HCT116 (cell line): ENCODE data around the gene NPB. TPM values are rescaled to one million over a fixed set of nuclear protein-coding genes. Genes with fewer than 3 reads are reported as not detected.
A peak's percentile ranks its signal among the peaks of the same experiment; 100 is the strongest.

Experiments
- ATAC-seq: fragments of 200-7000 bp; cut with Tn5 transposase; 2 replicates; pipeline ENCODE4 v1.9.1; 2020; ENCODE audit warnings: mild to moderate bottlenecking, moderate library complexity
- BruUV-seq: library from RNA; stranded (reverse); fragments of 400-500 nt; replicated peaks from 2 replicates; lab custom pipeline; 2021; lab: Mats Ljungman, UMichigan
- CTCF ChIA-PET: fragments of 300-600 bp; sonication (Branson Sonifier 250); formaldehyde crosslinking; loops from one replicate; lab custom pipeline; 2021; ENCODE audit warnings: antibody characterized with exemption; lab: Charles Lee
- POLR2A ChIA-PET: fragments of 300-600, 350-600 bp; sonication (Branson Sonifier 250); formaldehyde crosslinking; loops from one replicate; lab custom pipeline; 2021; ENCODE audit warnings: antibody characterized with exemption; lab: Charles Lee
- RAD21 ChIA-PET, 2 experiments: fragments of 300-600 bp; sonication (Branson Sonifier 250); formaldehyde crosslinking; loops; one replicate each; lab custom pipeline; 2023; ENCODE audit warnings: low total read pairs in 2 of 2; ENCODE audit not compliant: uncharacterized antibody in 2 of 2, unreplicated experiment in 2 of 2, low non-redundant PET in 1 of 2; lab: Charles Lee
- DNase-seq: peaks from one replicate; pipeline ENCODE4 v3.0.0-alpha.2; 2010; ENCODE audit warnings: low read depth, low spot score
- H2AFZ ChIP-seq: fragments of 200-600 bp; shearing (Covaris generic), sonication (generic); 2 replicates; pipeline ENCODE4 v1.6.1; 2017; ENCODE audit warnings: low read depth, mixed run types, mixed read lengths, antibody characterized with exemption, low read length; ENCODE audit not compliant: poor library complexity, severe bottlenecking
- H3K27ac ChIP-seq: 2 replicates; pipeline ENCODE4 v1.5.1; 2012; ENCODE audit warnings: low read depth, low read length
- H3K27me3 ChIP-seq: fragments of 200-600 bp; sonication (generic); 2 replicates; pipeline ENCODE4 v1.6.1; 2016; ENCODE audit warnings: mixed run types, low read length, mixed read lengths; ENCODE audit not compliant: insufficient read depth
- H3K36me3 ChIP-seq, 2 experiments: fragments of 200-500 bp in 1 of 2; fragments of 200-600 bp in 1 of 2; sonication (Bioruptor generic) in 1 of 2; sonication (generic) in 1 of 2; 2 replicates each; pipeline versions ENCODE4 v1.5.1 to v1.6.1; 2014 to 2016; ENCODE audit warnings: low read length in 2 of 2, inconsistent platforms in 1 of 2, mixed read lengths in 1 of 2, mixed run types in 1 of 2; ENCODE audit not compliant: insufficient read depth in 2 of 2, control insufficient read depth in 1 of 2
- H3K4me1 ChIP-seq, 2 experiments: fragments of 200-600 bp in 1 of 2; sonication (generic) in 1 of 2; 2 replicates each; pipeline versions ENCODE4 v1.5.1 to v1.6.1; 2012 to 2017; ENCODE audit warnings: low read length in 2 of 2, inconsistent platforms in 1 of 2, mild to moderate bottlenecking in 1 of 2, mixed read lengths in 1 of 2, mixed run types in 1 of 2, moderate library complexity in 1 of 2; ENCODE audit not compliant: insufficient read depth in 2 of 2, control insufficient read depth in 1 of 2
- H3K4me2 ChIP-seq: fragments of 200-600 bp; sonication (generic); 2 replicates; pipeline ENCODE4 v1.6.1; 2017; ENCODE audit warnings: mixed run types, low read length, mixed read lengths
- H3K4me3 ChIP-seq, 2 experiments: fragments of 200-600 bp in 1 of 2; sonication (generic) in 1 of 2; replicated peaks in 1 of 2; 2 replicates each; pipeline ENCODE4 v1.5.1; 2011 to 2016; ENCODE audit warnings: low read length in 2 of 2, control low read depth in 1 of 2, low read depth in 1 of 2, mild to moderate bottlenecking in 1 of 2, mixed read lengths in 1 of 2, mixed run types in 1 of 2
- H3K79me2 ChIP-seq: fragments of 200-600 bp; sonication (generic); 2 replicates; pipeline ENCODE4 v1.6.1; 2017; ENCODE audit warnings: mild to moderate bottlenecking, mixed run types, low read length, moderate library complexity, mixed read lengths; ENCODE audit not compliant: insufficient read depth
- H3K9ac ChIP-seq: fragments of 200-600 bp; sonication (generic); 2 replicates; pipeline ENCODE4 v1.6.1; 2016; ENCODE audit warnings: low read length, mixed read lengths
- H3K9me2 ChIP-seq: fragments of 200-600 bp; sonication (generic), shearing (Covaris generic); 2 replicates; pipeline ENCODE4 v1.6.1; 2017; ENCODE audit warnings: mixed run types, mild to moderate bottlenecking, moderate library complexity; ENCODE audit not compliant: insufficient read depth
- H3K9me3 ChIP-seq, 2 experiments: fragments of 200-500 bp in 1 of 2; fragments of 200-600 bp in 1 of 2; sonication (Bioruptor generic) in 1 of 2; sonication (generic) in 1 of 2; 2 replicates each; pipeline ENCODE4 v1.6.1; 2014 to 2017; ENCODE audit warnings: low read length in 2 of 2, mixed read lengths in 2 of 2, inconsistent platforms in 1 of 2, low read depth in 1 of 2, mild to moderate bottlenecking in 1 of 2, mixed run types in 1 of 2, moderate library complexity in 1 of 2; ENCODE audit not compliant: control insufficient read depth in 1 of 2, insufficient read depth in 1 of 2
- H4K20me1 ChIP-seq: fragments of 200-600 bp; sonication (generic), shearing (Covaris generic); 2 replicates; pipeline ENCODE4 v1.6.1; 2017; ENCODE audit warnings: mixed run types, mild to moderate bottlenecking, moderate library complexity; ENCODE audit not compliant: insufficient read depth
- CBX3 ChIP-seq: IDR thresholded peaks from 2 replicates; pipeline ENCODE4 v1.6.1; 2012; ENCODE audit warnings: low read depth
- CEBPB ChIP-seq: IDR thresholded peaks from 2 replicates; pipeline ENCODE4 v1.6.1; 2012; ENCODE audit warnings: low read depth
- CTCF ChIP-seq, 3 experiments: fragments of 200-600 bp in 1 of 3; sonication (generic) in 1 of 3; IDR thresholded peaks in 2 of 3; conservative IDR thresholded peaks in 1 of 3; 2 replicates each; pipeline ENCODE4 v1.5.1; 2012 to 2017; ENCODE audit warnings: low read depth in 2 of 3, low read length in 2 of 3, antibody characterized with exemption in 1 of 3, borderline replicate concordance in 1 of 3, control low read depth in 1 of 3, mild to moderate bottlenecking in 1 of 3, mixed read lengths in 1 of 3, mixed run types in 1 of 3, moderate library complexity in 1 of 3; ENCODE audit not compliant: insufficient read depth in 1 of 3
- EGR1 ChIP-seq: IDR thresholded peaks from 2 replicates; pipeline ENCODE4 v1.6.1; 2012; ENCODE audit warnings: low read depth
- ELF1 ChIP-seq: IDR thresholded peaks from 2 replicates; pipeline ENCODE4 v1.6.1; 2012; ENCODE audit warnings: low read depth, borderline replicate concordance
- EZH2 ChIP-seq: fragments of 200-600 bp; sonication (generic); IDR thresholded peaks from 2 replicates; pipeline ENCODE4 v1.6.1; 2017; ENCODE audit warnings: antibody characterized with exemption, mixed run types
- EZH2phosphoT487 ChIP-seq: fragments of 200-600 bp; IDR thresholded peaks from 2 replicates; pipeline ENCODE4 v1.6.1; 2018; ENCODE audit warnings: antibody characterized with exemption, borderline replicate concordance
- FOSL1 ChIP-seq: IDR thresholded peaks from 2 replicates; pipeline ENCODE4 v1.6.1; 2012; ENCODE audit warnings: low read depth
- MAX ChIP-seq: IDR thresholded peaks from 2 replicates; pipeline ENCODE4 v1.6.1; 2012
- POLR2A ChIP-seq: IDR thresholded peaks from 2 replicates; pipeline ENCODE4 v1.7.0; 2011; ENCODE audit warnings: borderline replicate concordance; ENCODE audit not compliant: insufficient read depth, insufficient read length; ENCODE audit errors: extremely low read depth
- POLR2AphosphoS5 ChIP-seq: IDR thresholded peaks from 2 replicates; pipeline ENCODE4 v1.6.1; 2011; ENCODE audit warnings: mild to moderate bottlenecking, low read depth, low read length, moderate library complexity
- RAD21 ChIP-seq: IDR thresholded peaks from 2 replicates; pipeline ENCODE4 v1.6.1; 2012; ENCODE audit warnings: low read depth, mild to moderate bottlenecking
- SIN3A ChIP-seq: IDR thresholded peaks from 2 replicates; pipeline ENCODE4 v1.6.1; 2012; ENCODE audit warnings: low read depth
- SP1 ChIP-seq: IDR thresholded peaks from 2 replicates; pipeline ENCODE4 v1.6.1; 2012; ENCODE audit warnings: low read depth
- TCF7L2 ChIP-seq: IDR thresholded peaks from 2 replicates; pipeline ENCODE4 v1.7.0; 2011; ENCODE audit warnings: borderline replicate concordance, inconsistent platforms; ENCODE audit not compliant: insufficient read depth, insufficient read length; ENCODE audit errors: extremely low read depth
- YY1 ChIP-seq: IDR thresholded peaks from 2 replicates; pipeline ENCODE4 v1.6.1; 2011; ENCODE audit warnings: low read length, low read depth, moderate library complexity, mild to moderate bottlenecking; ENCODE audit not compliant: insufficient replicate concordance; ENCODE audit errors: extremely low read depth
- ZFX ChIP-seq: fragments of 450-650 bp; IDR thresholded peaks from 2 replicates; pipeline ENCODE4 v1.6.1; 2017
- ZNF274 ChIP-seq: fragments of 200-500 bp; sonication (Bioruptor generic); IDR thresholded peaks from 2 replicates; pipeline ENCODE4 v1.6.1; 2014; ENCODE audit warnings: mild to moderate bottlenecking, low read depth, low read length, inconsistent platforms
- intact Hi-C: fragments of 100-400 bp; cut with micrococcal nuclease; formaldehyde crosslinking; loops from 2 replicates; pipeline ENCODE4 v1.10.0; 2022
- total RNA-seq: library from RNA; stranded (reverse); gene quantifications from one replicate; pipeline ENCODE4 v1.2.1, GENCODE V29; 2021; ENCODE audit not compliant: unreplicated experiment
- TF ChIP-seq, protein P1 (sequence below): IDR thresholded peaks from 2 replicates; pipeline ENCODE4 v1.6.1; 2012; ENCODE audit warnings: low read depth

NPB gene
- total RNA-seq, 1 experiment from 2014 or later, result 1.2 TPM

GRCh38 chr17:81928544-81929252, 26.7 kb downstream of the NPB start:
- peak overlapping the region; percentile 83 for H3K9ac ChIP-seq
- H3K4me2 ChIP-seq, result peak overlapping the region; percentile 95
- peak; percentile 7 for ATAC-seq
- H3K9me2 ChIP-seq, result no peaks in the 10 kb centered on the region
- TF ChIP-seq EGR1, result no peak
- no peak for TF ChIP-seq CBX3
- no peak for TF ChIP-seq CEBPB
- TF ChIP-seq EZH2phosphoT487, result no peak
- no peak for TF ChIP-seq SP1
- no peak for TF ChIP-seq ZNF274
- TF ChIP-seq SIN3A, result no peak
- TF ChIP-seq TCF7L2, result no peak
- no peak for TF ChIP-seq FOSL1
- TF ChIP-seq POLR2A, result no peak
- no peak for TF ChIP-seq MAX
- no peak for TF ChIP-seq ZFX
- no peak for TF ChIP-seq EZH2
- TF ChIP-seq POLR2AphosphoS5, result no peak
- TF ChIP-seq CTCF (IDR thresholded peaks at IDR 0.05 in 2 of 3, conservative IDR thresholded peaks at IDR 0.05 in 1 of 3; ENCODE audit: borderline replicate concordance in 1 of 3, insufficient read depth in 1 of 3, low read depth in 2 of 3, low read length in 2 of 3), result no peak
- TF ChIP-seq YY1, result no peak
- TF ChIP-seq, protein P1, sequence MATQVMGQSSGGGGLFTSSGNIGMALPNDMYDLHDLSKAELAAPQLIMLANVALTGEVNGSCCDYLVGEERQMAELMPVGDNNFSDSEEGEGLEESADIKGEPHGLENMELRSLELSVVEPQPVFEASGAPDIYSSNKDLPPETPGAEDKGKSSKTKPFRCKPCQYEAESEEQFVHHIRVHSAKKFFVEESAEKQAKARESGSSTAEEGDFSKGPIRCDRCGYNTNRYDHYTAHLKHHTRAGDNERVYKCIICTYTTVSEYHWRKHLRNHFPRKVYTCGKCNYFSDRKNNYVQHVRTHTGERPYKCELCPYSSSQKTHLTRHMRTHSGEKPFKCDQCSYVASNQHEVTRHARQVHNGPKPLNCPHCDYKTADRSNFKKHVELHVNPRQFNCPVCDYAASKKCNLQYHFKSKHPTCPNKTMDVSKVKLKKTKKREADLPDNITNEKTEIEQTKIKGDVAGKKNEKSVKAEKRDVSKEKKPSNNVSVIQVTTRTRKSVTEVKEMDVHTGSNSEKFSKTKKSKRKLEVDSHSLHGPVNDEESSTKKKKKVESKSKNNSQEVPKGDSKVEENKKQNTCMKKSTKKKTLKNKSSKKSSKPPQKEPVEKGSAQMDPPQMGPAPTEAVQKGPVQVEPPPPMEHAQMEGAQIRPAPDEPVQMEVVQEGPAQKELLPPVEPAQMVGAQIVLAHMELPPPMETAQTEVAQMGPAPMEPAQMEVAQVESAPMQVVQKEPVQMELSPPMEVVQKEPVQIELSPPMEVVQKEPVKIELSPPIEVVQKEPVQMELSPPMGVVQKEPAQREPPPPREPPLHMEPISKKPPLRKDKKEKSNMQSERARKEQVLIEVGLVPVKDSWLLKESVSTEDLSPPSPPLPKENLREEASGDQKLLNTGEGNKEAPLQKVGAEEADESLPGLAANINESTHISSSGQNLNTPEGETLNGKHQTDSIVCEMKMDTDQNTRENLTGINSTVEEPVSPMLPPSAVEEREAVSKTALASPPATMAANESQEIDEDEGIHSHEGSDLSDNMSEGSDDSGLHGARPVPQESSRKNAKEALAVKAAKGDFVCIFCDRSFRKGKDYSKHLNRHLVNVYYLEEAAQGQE, result no peak
- no peak for TF ChIP-seq ELF1
- no peak for TF ChIP-seq RAD21
- H3K27ac ChIP-seq, result peak overlapping the region; percentile 97
- H4K20me1 ChIP-seq, result no peaks in the 10 kb centered on the region
- peak overlapping the region; percentile 77 to 93 for H3K4me3 ChIP-seq
- ChIA-PET RAD21 (no interaction called here), CTCF (interaction anchor here (1.0 to 1.5 kb wide), 5 partner anchors 11 to 94 kb away, joined by 3 to 7 read pairs (median 5); partner anchors contain the start of genes ARHGDIA, CENPX and LRRC45), POLR2A (interaction anchor here (1.1 to 4.6 kb wide), 4 partner anchors 8 to 216 kb away, joined by 3 to 18 read pairs (median 4); partner anchors contain the start of gene PYCR1)
- DNase-seq, result no peak
- BruUV-seq, result no TSS peak
- intact Hi-C loops, result loop anchor here (5.0 kb wide), 1 partner anchor 56 kb away; the partner anchor contains the start of gene ARHGDIA
- no peaks in the 10 kb centered on the region for H3K27me3 ChIP-seq
- H3K79me2 ChIP-seq, result peaks cover 40% of the 10 kb centered on the region
- peaks cover 0 to 11% of the 10 kb centered on the region in 2 experiments; a peak in 1 of 4 replicates for H3K36me3 ChIP-seq
- H3K4me1 ChIP-seq, result peaks cover 36 to 76% of the 10 kb centered on the region in 2 experiments
- H2AFZ ChIP-seq, result no peak overlapping the region
- no peaks in the 10 kb centered on the region for H3K9me3 ChIP-seq
